ENCODE measurements around the gene USP13.
"Not testable (repeated sequence)": the region's sequence is repeated elsewhere in the genome, so short reads cannot be mapped to it uniquely, and the experiment has no call there.

USP13 gene

GRCh38 chr3:179738998-179739397 lies 86.2 kb downstream of the USP13 start:
- no peak for DNase-seq

GRCh38 chr3:179739816-179740594 lies 87.2 kb downstream of the USP13 start:
- no peak for DNase-seq

- no peak for DNase-seq
These were observed 91.1 kb downstream of the USP13 start for GRCh38 chr3:179743913-179744312.

- DNase-seq: no peak
These were observed 91.8 kb downstream of the USP13 start for GRCh38 chr3:179744667-179745066.

- no peak for DNase-seq
These were observed 92.2 kb downstream of the USP13 start for GRCh38 chr3:179745079-179745478.

GRCh38 chr3:179745716-179746115 lies 92.9 kb downstream of the USP13 start:
- no peak for DNase-seq

- DNase-seq: peak; percentile 26
These were observed 98.0 kb downstream of the USP13 start for GRCh38 chr3:179750720-179751328.

GRCh38 chr3:179760944-179761343 lies 108.1 kb downstream of the USP13 start:
- DNase-seq: no peak

- DNase-seq: no peak
These were observed 112.6 kb downstream of the USP13 start for GRCh38 chr3:179765396-179765795.

- no peak for DNase-seq
These were observed 113.7 kb downstream of the USP13 start for GRCh38 chr3:179766416-179767133.

GRCh38 chr3:179768080-179768479 lies 115.2 kb downstream of the USP13 start:
- DNase-seq: peak; percentile 32

- no peak for DNase-seq
These were observed 116.8 kb downstream of the USP13 start for GRCh38 chr3:179769411-179770247.

- no peak for DNase-seq
These were observed 119.0 kb downstream of the USP13 start for GRCh38 chr3:179771797-179772196.

- no peak for DNase-seq
These were observed 119.5 kb downstream of the USP13 start for GRCh38 chr3:179772297-179772696.

- no peak for DNase-seq
These were observed 122.7 kb downstream of the USP13 start for GRCh38 chr3:179775416-179776122.

GRCh38 chr3:179782841-179783240 lies 130.0 kb downstream of the USP13 start:
- not testable (repeated sequence) for DNase-seq

- DNase-seq: no peak
These were observed 136.2 kb downstream of the USP13 start for GRCh38 chr3:179788996-179789395.

- DNase-seq: no peak
These were observed 139.0 kb downstream of the USP13 start for GRCh38 chr3:179791793-179792192.

- DNase-seq: no peak
These were observed 141.5 kb downstream of the USP13 start for GRCh38 chr3:179794355-179794754.

- no peak for DNase-seq
These were observed 143.6 kb downstream of the USP13 start for GRCh38 chr3:179796421-179796820.

- no peak for DNase-seq
These were observed 144.4 kb downstream of the USP13 start for GRCh38 chr3:179797192-179797591.

- DNase-seq: no peak
These were observed 148.4 kb downstream of the USP13 start for GRCh38 chr3:179801263-179801662.

Measured in COR-L47 (cell line).